GM23338 (cell line): ENCODE results near the gene CDKAL1. TPM values are rescaled to one million over a fixed set of nuclear protein-coding genes. Genes with fewer than 3 reads are reported as not detected.
"Not testable (repeated sequence)": the region's sequence is repeated elsewhere in the genome, so short reads cannot be mapped to it uniquely, and the experiment has no call there.

ENCODE experiments used
- ATAC-seq: fragments of 200-7000 bp; cut with Tn5 transposase; 3 replicates; pipeline ENCODE4 v1.9.1; 2020
- DNase-seq: peaks from one replicate; pipeline ENCODE4 v3.0.0-alpha.2; 2015; ENCODE audit warnings: low spot score
- H2AFZ ChIP-seq: fragments of 200-600 bp; sonication (generic); 2 replicates; pipeline ENCODE4 v1.8.0; 2016; ENCODE audit warnings: antibody characterized with exemption, mild to moderate bottlenecking, moderate library complexity
- H3F3A ChIP-seq: fragments of 200-600 bp; sonication (generic); replicated peaks from 2 replicates; pipeline ENCODE4 v1.8.0; 2017; ENCODE audit warnings: antibody characterized with exemption, mixed run types, low read depth
- H3K27ac ChIP-seq: fragments of 200-600 bp; sonication (generic); 2 replicates; pipeline ENCODE4 v1.6.1; 2016; ENCODE audit warnings: low read depth
- H3K27me3 ChIP-seq: fragments of 200-600 bp; sonication (generic); 2 replicates; pipeline ENCODE4 v1.8.0; 2016; ENCODE audit warnings: mild to moderate bottlenecking, mixed run types, moderate library complexity; ENCODE audit not compliant: insufficient read depth
- H3K36me3 ChIP-seq: fragments of 200-600 bp; sonication (generic); 2 replicates; pipeline ENCODE4 v1.8.0; 2016; ENCODE audit warnings: mild to moderate bottlenecking; ENCODE audit not compliant: insufficient read depth
- H3K4me1 ChIP-seq: fragments of 200-600 bp; sonication (generic); 2 replicates; pipeline ENCODE4 v1.8.0; 2016; ENCODE audit warnings: mild to moderate bottlenecking, moderate library complexity; ENCODE audit not compliant: insufficient read depth
- H3K4me2 ChIP-seq: fragments of 200-600 bp; sonication (generic); 2 replicates; pipeline ENCODE4 v1.7.1; 2017; ENCODE audit warnings: mixed run types
- H3K4me3 ChIP-seq: fragments of 200-600 bp; sonication (generic); 2 replicates; pipeline ENCODE4 v1.6.1; 2016; ENCODE audit warnings: mixed run types
- H3K79me2 ChIP-seq: fragments of 200-600 bp; sonication (generic); replicated peaks from 2 replicates; pipeline ENCODE4 v1.8.0; 2017; ENCODE audit warnings: mild to moderate bottlenecking; ENCODE audit not compliant: insufficient read depth
- H3K9me2 ChIP-seq: fragments of 200-600 bp; sonication (generic); 2 replicates; pipeline ENCODE4 v1.8.0; 2017; ENCODE audit not compliant: insufficient read depth
- H4K20me1 ChIP-seq: fragments of 200-600 bp; sonication (generic); replicated peaks from 2 replicates; pipeline ENCODE4 v1.8.0; 2017; ENCODE audit warnings: mild to moderate bottlenecking; ENCODE audit not compliant: insufficient read depth
- H3K27ac Mint-ChIP-seq: 2 replicates; pipeline ENCODE4 v1.8.0; 2020; ENCODE audit warnings: inconsistent platforms, mild to moderate bottlenecking, moderate library complexity, mixed read lengths
- H3K27me3 Mint-ChIP-seq: 3 replicates; pipeline ENCODE4 v1.8.0; 2022; ENCODE audit warnings: low read depth, mild to moderate bottlenecking, moderate library complexity, mixed read lengths, inconsistent platforms; ENCODE audit not compliant: insufficient read depth, poor library complexity
- H3K36me3 Mint-ChIP-seq: 3 replicates; pipeline ENCODE4 v1.8.0; 2021; ENCODE audit warnings: low read depth, mild to moderate bottlenecking, inconsistent platforms, moderate library complexity, mixed read lengths
- H3K4me1 Mint-ChIP-seq: 3 replicates; pipeline ENCODE4 v1.8.0; 2020; ENCODE audit warnings: mild to moderate bottlenecking, inconsistent platforms, mixed read lengths
- H3K4me3 Mint-ChIP-seq: 3 replicates; pipeline ENCODE4 v1.8.0; 2021; ENCODE audit warnings: moderate library complexity, mild to moderate bottlenecking, inconsistent platforms, mixed read lengths
- H3K9me3 Mint-ChIP-seq: 3 replicates; pipeline ENCODE4 v1.8.0; 2020; ENCODE audit warnings: moderate library complexity, mild to moderate bottlenecking, inconsistent platforms, mixed read lengths
- JUNB ChIP-seq: IDR thresholded peaks from one replicate; pipeline ENCODE4 v1.6.1; 2016; ENCODE audit warnings: antibody characterized with exemption; ENCODE audit not compliant: unreplicated experiment
- polyA plus RNA-seq: library from polyadenylated mRNA; unstranded; fragments of >200 nt; fragmentation: Nextera tagmentation; extraction: Ambion mirVana; gene quantifications from 2 replicates; pipeline ENCODE4 v1.2.1, GENCODE V29; 2016
- total RNA-seq: library from RNA; depleted of rRNA; stranded (reverse); fragments of >200 nt; shearing (Covaris generic); gene quantifications from 2 replicates; pipeline ENCODE4 v1.2.3, GENCODE V29; 2014
- TF ChIP-seq, protein P1 (sequence below): fragments of 250-450 bp; sonication (Bioruptor Pico); IDR thresholded peaks from 2 replicates; pipeline ENCODE4 v1.5.0; 2020; ENCODE audit warnings: mild to moderate bottlenecking, moderate library complexity

CDKAL1 gene
- total and polyA plus RNA-seq, 2 experiments from 2014 or later = 17.8 to 35.0 TPM

DNA sequence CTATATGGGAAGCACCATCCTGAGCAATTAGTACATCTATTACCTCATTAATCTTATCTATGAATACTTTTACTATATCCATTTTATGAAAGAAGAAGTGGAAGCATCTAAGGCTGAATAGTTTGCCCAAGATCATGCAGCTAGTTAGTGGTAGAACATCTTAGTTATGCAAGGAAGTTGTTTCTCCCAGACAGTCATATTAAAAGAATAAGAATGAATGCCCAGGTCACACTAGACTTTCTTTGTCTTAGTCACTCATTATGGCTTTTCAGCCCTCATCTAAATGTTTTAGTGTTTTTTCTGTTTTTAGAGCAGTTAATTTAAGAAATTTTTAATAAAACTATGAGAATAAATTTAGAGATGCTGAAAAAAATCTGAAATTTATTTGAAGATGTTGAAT is 517.5 kb downstream of the CDKAL1 start:
- Histone ChIP-seq H3K36me3 (no peaks in the 10 kb centered on the region), H3K9me2 (no peaks in the 10 kb centered on the region), H3F3A (no peaks in the 10 kb centered on the region), H4K20me1 (no peaks in the 10 kb centered on the region), H2AFZ (no peak overlapping the region), H3K27me3 (no peaks in the 10 kb centered on the region), H3K4me3 (no peak overlapping the region), H3K27ac (no peak overlapping the region), H3K79me2 (no peaks in the 10 kb centered on the region), H3K4me2 (no peak overlapping the region), H3K4me1 (no peaks in the 10 kb centered on the region)
- Mint-ChIP-seq H3K4me3 (no peak overlapping the region), H3K9me3 (peaks cover 4% of the 10 kb centered on the region; the same call in 1 of the 3 replicates), H3K27me3 (peaks cover 5% of the 10 kb centered on the region), H3K36me3 (0 out of 3 replicates have a peak, but pooled peaks cover 3% of the 10 kb centered on the region), H3K27ac (no peak overlapping the region), H3K4me1 (no peaks in the 10 kb centered on the region; the same call in 2 of the 3 replicates)
- ATAC-seq = no peak
- DNase-seq = no peak
- TF ChIP-seq JUNB = no peak

DNA sequence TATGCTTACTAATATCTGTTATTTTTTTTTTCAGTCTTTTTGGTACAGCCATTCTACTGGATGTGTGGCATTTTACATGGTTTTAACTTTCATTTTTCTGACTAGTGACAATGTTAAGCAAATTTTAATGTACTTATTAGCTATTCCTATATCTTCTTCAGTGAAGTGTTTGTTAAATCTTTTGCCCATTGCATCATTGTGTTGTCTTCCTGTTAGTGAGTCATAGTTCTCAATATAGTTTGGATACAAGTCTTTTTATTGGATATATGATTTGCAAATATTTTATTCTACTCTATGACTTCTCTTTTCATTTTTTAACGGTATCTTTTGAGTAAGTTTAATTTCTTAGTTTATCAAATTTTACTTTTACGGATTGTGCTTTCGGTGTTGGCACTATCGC is 519.4 kb downstream of the CDKAL1 start:
- Mint-ChIP-seq H3K4me3 (no peak overlapping the region), H3K27ac (no peak overlapping the region), H3K4me1 (no peaks in the 10 kb centered on the region; the same call in 2 of the 3 replicates), H3K36me3 (peaks cover 7% of the 10 kb centered on the region; the same call in 1 of the 3 replicates), H3K9me3 (peaks cover 4% of the 10 kb centered on the region; the same call in 1 of the 3 replicates), H3K27me3 (peaks cover 5% of the 10 kb centered on the region)
- Histone ChIP-seq H3K4me1 (no peaks in the 10 kb centered on the region), H4K20me1 (no peaks in the 10 kb centered on the region), H3K9me2 (no peaks in the 10 kb centered on the region), H3F3A (no peaks in the 10 kb centered on the region), H3K4me2 (no peak overlapping the region), H3K36me3 (no peaks in the 10 kb centered on the region), H2AFZ (no peak overlapping the region), H3K4me3 (no peak overlapping the region), H3K27ac (no peak overlapping the region), H3K27me3 (no peaks in the 10 kb centered on the region), H3K79me2 (no peaks in the 10 kb centered on the region)
- DNase-seq = no peak
- TF ChIP-seq, protein P1, sequence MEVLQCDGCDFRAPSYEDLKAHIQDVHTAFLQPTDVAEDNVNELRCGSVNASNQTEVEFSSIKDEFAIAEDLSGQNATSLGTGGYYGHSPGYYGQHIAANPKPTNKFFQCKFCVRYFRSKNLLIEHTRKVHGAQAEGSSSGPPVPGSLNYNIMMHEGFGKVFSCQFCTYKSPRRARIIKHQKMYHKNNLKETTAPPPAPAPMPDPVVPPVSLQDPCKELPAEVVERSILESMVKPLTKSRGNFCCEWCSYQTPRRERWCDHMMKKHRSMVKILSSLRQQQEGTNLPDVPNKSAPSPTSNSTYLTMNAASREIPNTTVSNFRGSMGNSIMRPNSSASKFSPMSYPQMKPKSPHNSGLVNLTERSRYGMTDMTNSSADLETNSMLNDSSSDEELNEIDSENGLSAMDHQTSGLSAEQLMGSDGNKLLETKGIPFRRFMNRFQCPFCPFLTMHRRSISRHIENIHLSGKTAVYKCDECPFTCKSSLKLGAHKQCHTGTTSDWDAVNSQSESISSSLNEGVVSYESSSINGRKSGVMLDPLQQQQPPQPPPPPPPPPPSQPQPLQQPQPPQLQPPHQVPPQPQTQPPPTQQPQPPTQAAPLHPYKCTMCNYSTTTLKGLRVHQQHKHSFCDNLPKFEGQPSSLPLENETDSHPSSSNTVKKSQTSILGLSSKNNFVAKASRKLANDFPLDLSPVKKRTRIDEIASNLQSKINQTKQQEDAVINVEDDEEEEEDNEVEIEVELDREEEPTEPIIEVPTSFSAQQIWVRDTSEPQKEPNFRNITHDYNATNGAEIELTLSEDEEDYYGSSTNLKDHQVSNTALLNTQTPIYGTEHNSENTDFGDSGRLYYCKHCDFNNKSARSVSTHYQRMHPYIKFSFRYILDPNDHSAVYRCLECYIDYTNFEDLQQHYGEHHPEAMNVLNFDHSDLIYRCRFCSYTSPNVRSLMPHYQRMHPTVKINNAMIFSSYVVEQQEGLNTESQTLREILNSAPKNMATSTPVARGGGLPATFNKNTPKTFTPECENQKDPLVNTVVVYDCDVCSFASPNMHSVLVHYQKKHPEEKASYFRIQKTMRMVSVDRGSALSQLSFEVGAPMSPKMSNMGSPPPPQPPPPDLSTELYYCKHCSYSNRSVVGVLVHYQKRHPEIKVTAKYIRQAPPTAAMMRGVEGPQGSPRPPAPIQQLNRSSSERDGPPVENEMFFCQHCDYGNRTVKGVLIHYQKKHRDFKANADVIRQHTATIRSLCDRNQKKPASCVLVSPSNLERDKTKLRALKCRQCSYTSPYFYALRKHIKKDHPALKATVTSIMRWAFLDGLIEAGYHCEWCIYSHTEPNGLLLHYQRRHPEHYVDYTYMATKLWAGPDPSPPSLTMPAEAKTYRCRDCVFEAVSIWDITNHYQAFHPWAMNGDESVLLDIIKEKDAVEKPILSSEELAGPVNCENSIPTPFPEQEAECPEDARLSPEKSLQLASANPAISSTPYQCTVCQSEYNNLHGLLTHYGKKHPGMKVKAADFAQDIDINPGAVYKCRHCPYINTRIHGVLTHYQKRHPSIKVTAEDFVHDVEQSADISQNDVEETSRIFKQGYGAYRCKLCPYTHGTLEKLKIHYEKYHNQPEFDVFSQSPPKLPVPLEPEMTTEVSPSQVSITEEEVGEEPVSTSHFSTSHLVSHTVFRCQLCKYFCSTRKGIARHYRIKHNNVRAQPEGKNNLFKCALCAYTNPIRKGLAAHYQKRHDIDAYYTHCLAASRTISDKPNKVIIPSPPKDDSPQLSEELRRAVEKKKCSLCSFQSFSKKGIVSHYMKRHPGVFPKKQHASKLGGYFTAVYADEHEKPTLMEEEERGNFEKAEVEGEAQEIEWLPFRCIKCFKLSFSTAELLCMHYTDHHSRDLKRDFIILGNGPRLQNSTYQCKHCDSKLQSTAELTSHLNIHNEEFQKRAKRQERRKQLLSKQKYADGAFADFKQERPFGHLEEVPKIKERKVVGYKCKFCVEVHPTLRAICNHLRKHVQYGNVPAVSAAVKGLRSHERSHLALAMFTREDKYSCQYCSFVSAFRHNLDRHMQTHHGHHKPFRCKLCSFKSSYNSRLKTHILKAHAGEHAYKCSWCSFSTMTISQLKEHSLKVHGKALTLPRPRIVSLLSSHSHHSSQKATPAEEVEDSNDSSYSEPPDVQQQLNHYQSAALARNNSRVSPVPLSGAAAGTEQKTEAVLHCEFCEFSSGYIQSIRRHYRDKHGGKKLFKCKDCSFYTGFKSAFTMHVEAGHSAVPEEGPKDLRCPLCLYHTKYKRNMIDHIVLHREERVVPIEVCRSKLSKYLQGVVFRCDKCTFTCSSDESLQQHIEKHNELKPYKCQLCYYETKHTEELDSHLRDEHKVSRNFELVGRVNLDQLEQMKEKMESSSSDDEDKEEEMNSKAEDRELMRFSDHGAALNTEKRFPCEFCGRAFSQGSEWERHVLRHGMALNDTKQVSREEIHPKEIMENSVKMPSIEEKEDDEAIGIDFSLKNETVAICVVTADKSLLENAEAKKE = no peak
- no peak for ATAC-seq

DNA sequence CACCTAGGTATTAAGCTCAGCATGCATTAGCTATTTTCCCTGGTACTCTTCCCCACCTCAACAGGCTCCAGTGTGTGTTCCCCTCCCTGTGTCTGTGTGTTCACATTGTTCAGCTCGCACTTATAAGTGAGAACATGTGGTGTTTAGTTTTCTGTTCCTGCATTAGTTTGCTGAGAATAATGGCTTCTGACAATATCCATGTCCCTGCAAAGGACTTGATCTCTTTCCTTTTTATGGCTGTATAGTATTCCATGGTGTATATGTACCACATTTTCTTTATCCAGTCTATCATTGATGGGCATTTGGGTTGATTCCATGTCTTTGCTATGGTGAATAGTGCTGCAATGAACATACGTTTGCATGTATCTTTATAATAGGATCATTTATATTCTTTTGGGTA is 521.2 kb downstream of the CDKAL1 start:
- not testable (repeated sequence) for H3K27me3 Mint-ChIP-seq

More for the DNA sequence above, 521.2 kb downstream of the CDKAL1 start:
- H3K27ac ChIP-seq, H3K79me2 ChIP-seq, H3F3A ChIP-seq, DNase-seq, H3K4me3 Mint-ChIP-seq, H3K4me1 Mint-ChIP-seq, H2AFZ ChIP-seq, H3K36me3 ChIP-seq, H3K27ac Mint-ChIP-seq, H3K4me1 ChIP-seq, H3K9me2 ChIP-seq, ATAC-seq, H3K4me3 ChIP-seq, H3K4me2 ChIP-seq, H4K20me1 ChIP-seq, H3K27me3 ChIP-seq: not testable (repeated sequence)
- H3K9me3 Mint-ChIP-seq = peaks cover 13% of the 10 kb centered on the region; the same call in 2 of the 3 replicates
- H3K36me3 Mint-ChIP-seq = peaks cover 19% of the 10 kb centered on the region; the same call in 2 of the 3 replicates
